Fibroblast of lung (primary cell): Measurements from ENCODE around the gene DGLUCY.

Experiments
- CTCF ChIP-seq, 2 donors: IDR thresholded peaks in 1 of 2; conservative IDR thresholded peaks in 1 of 2; 1 replicate in 1 of 2; 2 replicates in 1 of 2; pipeline ENCODE4 v1.5.1; 2011 to 2012; ENCODE audit warnings: low read length in 2 of 2, control low read depth in 1 of 2, inconsistent platforms in 1 of 2, low read depth in 1 of 2, mild to moderate bottlenecking in 1 of 2
- EZH2 ChIP-seq: IDR thresholded peaks from 2 replicates; pipeline ENCODE4 v1.5.1; 2012; ENCODE audit warnings: low read length, control low read depth, mild to moderate bottlenecking; ENCODE audit errors: missing control alignments

- TF ChIP-seq CTCF (conservative IDR thresholded peaks at IDR 0.05 in 1 of 2, IDR thresholded peaks at IDR 0.05 in 1 of 2; ENCODE audit: low read depth in 1 of 2, low read length in 2 of 2) = no peak
- no peak for TF ChIP-seq EZH2
These were observed 39.5 kb downstream of the DGLUCY start for GRCh38 chr14:91153360-91153759.
